GM12875 (cell line): Measurements from ENCODE around the gene PIGM.

Source experiments
- H3K4me3 ChIP-seq: one replicate; pipeline ENCODE4 v1.5.1; 2011; ENCODE audit warnings: low read depth, low read length, control low read depth
- TF ChIP-seq, protein P1 (sequence below): IDR thresholded peaks from 2 replicates; pipeline ENCODE4 v1.5.1; 2011; ENCODE audit warnings: low read depth, mild to moderate bottlenecking, control low read depth, inconsistent platforms, low read length, moderate library complexity, borderline replicate concordance; ENCODE audit not compliant: insufficient read depth

PIGM gene

DNA sequence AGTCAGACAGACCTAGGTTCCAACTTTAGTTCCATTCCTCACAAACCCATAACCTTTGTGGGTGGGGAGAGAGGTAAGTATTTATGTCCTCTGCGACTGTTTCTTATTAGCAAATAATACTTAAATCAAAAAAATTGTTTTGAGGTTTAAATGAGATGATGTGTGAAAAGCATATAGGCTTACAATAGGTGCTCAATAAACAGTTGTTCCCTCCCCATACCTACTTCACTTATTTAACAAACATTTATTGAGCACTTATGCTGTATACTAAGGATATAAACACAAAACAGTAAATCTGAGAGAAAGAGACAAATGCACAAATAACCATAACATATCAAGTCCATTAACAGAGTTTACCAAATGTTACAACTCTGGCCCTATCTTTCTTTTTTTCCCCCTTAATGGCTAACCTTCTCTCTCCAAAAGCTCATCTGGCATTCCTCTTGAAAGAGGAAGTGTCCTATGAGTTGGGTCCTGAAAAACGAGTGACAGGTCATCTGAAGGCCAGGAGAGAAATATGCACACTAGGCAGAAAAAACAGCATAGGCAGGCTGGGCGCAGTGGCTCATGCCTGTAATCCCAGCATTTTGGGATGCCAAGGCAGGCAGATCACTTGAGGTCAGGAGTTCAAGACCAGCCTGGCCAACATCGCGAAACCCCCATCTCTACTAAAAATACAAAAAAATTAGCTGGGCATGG lies 10.3 kb downstream of the PIGM start:
- H3K4me3 ChIP-seq = no peak overlapping the region
- TF ChIP-seq, protein P1, sequence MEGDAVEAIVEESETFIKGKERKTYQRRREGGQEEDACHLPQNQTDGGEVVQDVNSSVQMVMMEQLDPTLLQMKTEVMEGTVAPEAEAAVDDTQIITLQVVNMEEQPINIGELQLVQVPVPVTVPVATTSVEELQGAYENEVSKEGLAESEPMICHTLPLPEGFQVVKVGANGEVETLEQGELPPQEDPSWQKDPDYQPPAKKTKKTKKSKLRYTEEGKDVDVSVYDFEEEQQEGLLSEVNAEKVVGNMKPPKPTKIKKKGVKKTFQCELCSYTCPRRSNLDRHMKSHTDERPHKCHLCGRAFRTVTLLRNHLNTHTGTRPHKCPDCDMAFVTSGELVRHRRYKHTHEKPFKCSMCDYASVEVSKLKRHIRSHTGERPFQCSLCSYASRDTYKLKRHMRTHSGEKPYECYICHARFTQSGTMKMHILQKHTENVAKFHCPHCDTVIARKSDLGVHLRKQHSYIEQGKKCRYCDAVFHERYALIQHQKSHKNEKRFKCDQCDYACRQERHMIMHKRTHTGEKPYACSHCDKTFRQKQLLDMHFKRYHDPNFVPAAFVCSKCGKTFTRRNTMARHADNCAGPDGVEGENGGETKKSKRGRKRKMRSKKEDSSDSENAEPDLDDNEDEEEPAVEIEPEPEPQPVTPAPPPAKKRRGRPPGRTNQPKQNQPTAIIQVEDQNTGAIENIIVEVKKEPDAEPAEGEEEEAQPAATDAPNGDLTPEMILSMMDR = no peak

- TF ChIP-seq, protein P1 = no peak
- no peak overlapping the region for H3K4me3 ChIP-seq
Observed at GRCh38 chr1:160020196-160020595, 11.6 kb downstream of the PIGM start.

- TF ChIP-seq, protein P1 = no peak
- no peak overlapping the region for H3K4me3 ChIP-seq
Observed at GRCh38 chr1:160018900-160019299, 12.9 kb downstream of the PIGM start.

- H3K4me3 ChIP-seq = no peak overlapping the region
- TF ChIP-seq, protein P1 = no peak
Observed at GRCh38 chr1:160018347-160018746, 13.4 kb downstream of the PIGM start.

DNA sequence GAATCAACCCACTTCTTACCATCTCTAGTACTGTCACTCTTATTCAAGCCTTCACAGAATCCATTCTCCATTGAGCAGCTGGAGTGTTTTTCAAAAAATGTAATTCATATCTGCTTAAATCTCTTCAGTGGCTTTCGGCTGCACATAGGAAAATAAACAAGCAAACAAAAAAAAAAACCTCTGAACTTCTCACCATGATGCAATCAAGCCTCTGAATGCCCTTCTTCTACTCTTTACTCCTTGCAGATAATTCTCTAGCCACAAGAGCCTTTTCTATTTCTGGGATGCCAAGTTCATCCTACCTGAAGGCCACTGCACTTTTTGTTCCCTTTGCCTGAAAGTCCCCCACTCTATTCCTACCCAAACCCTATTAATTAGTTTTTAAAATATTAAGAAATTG lies 14.2 kb downstream of the PIGM start:
- TF ChIP-seq, protein P1 = no peak
- H3K4me3 ChIP-seq = no peak overlapping the region

DNA sequence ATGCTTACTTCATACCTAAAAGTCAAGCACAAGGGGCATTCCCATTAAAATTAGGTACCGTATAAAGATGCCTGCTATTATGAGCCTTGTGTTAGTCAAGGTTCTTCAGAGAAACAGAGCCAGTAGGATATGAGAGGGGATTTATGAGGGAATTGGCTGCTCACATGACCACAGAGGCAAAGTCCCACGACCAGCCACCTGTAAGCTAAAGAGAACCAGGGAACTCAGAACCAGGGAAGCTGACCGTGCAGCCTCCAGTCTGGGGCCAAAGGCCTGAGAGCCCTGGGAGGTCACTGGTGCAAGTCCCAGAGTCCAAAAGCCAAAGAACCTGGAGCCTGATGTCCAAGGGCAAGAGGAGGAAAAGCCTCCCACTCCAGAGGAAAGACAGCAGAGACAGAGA lies 20.0 kb downstream of the PIGM start:
- H3K4me3 ChIP-seq = no peak overlapping the region
- TF ChIP-seq, protein P1 = no peak

GRCh38 chr1:160009801-160010200 lies 22.0 kb downstream of the PIGM start:
- TF ChIP-seq, protein P1 = no peak
- no peak overlapping the region for H3K4me3 ChIP-seq
